HG02588 (cell line): ENCODE results near the gene UBA1.

Source experiments
- ATAC-seq: cut with Tn5 transposase; IDR thresholded peaks from one replicate; pipeline ENCODE4 v1.9.1; 2021; ENCODE audit warnings: mild to moderate bottlenecking, moderate library complexity; ENCODE audit not compliant: unreplicated experiment

The UBA1 gene

GRCh38 chrX:47169726-47170515, 23.7 kb upstream of the UBA1 start:
- ATAC-seq, result no peak

- ATAC-seq, result no peak
Measured at GRCh38 chrX:47170861-47171692, 22.6 kb upstream of the UBA1 start.

- ATAC-seq, result no peak
Measured at GRCh38 chrX:47171996-47172395, 21.6 kb upstream of the UBA1 start.

- ATAC-seq, result no peak
Measured at GRCh38 chrX:47172549-47172948, 21.1 kb upstream of the UBA1 start.

GRCh38 chrX:47172971-47173792, 20.4 kb upstream of the UBA1 start:
- no peak for ATAC-seq

- no peak for ATAC-seq
Measured at GRCh38 chrX:47174376-47174775, 19.3 kb upstream of the UBA1 start.

- ATAC-seq, result no peak
Measured at GRCh38 chrX:47174846-47175587, 18.6 kb upstream of the UBA1 start.

- ATAC-seq, result no peak
Measured at GRCh38 chrX:47175588-47175980, 18.0 kb upstream of the UBA1 start.

- ATAC-seq, result no peak
Measured at GRCh38 chrX:47176101-47176740, 17.4 kb upstream of the UBA1 start.

- ATAC-seq, result no peak
Measured at GRCh38 chrX:47177079-47177478, 16.6 kb upstream of the UBA1 start.

GRCh38 chrX:47178337-47178736, 15.3 kb upstream of the UBA1 start:
- ATAC-seq, result no peak

GRCh38 chrX:47179221-47179927, 14.3 kb upstream of the UBA1 start:
- ATAC-seq, result no peak

- ATAC-seq, result no peak
Measured at GRCh38 chrX:47179928-47180255, 13.7 kb upstream of the UBA1 start.

GRCh38 chrX:47180346-47180745, 13.3 kb upstream of the UBA1 start:
- no peak for ATAC-seq

- ATAC-seq, result no peak
Measured at GRCh38 chrX:47181301-47181700, 12.3 kb upstream of the UBA1 start.

GRCh38 chrX:47182106-47182700, 11.4 kb upstream of the UBA1 start:
- no peak for ATAC-seq

- ATAC-seq, result no peak
Measured at GRCh38 chrX:47184486-47184885, 9.1 kb upstream of the UBA1 start.

- no peak for ATAC-seq
Measured at GRCh38 chrX:47185241-47185640, 8.4 kb upstream of the UBA1 start.

GRCh38 chrX:47186096-47186740, 7.4 kb upstream of the UBA1 start:
- ATAC-seq, result no peak
